Measurements from ENCODE around the gene PLRG1.
A peak's percentile ranks its signal among the peaks of the same experiment; 100 is the strongest.

The PLRG1 gene

GRCh38 chr4:154516318-154517029, 33.7 kb downstream of the PLRG1 start:
- no peak for DNase-seq

GRCh38 chr4:154511981-154512380, 38.2 kb downstream of the PLRG1 start:
- DNase-seq = no peak

- no peak for DNase-seq
These were observed 38.7 kb downstream of the PLRG1 start for GRCh38 chr4:154511548-154511947.

- no peak for DNase-seq
These were observed 43.0 kb downstream of the PLRG1 start for GRCh38 chr4:154507156-154507555.

- peak; percentile 14 for DNase-seq
These were observed 43.9 kb downstream of the PLRG1 start for GRCh38 chr4:154506253-154506652.

GRCh38 chr4:154503598-154503997, 46.6 kb downstream of the PLRG1 start:
- DNase-seq = no peak

GRCh38 chr4:154502111-154502510, 48.1 kb downstream of the PLRG1 start:
- DNase-seq = no peak

- no peak for DNase-seq
These were observed 52.3 kb downstream of the PLRG1 start for GRCh38 chr4:154497889-154498288.

- DNase-seq = no peak
These were observed 54.3 kb downstream of the PLRG1 start for GRCh38 chr4:154495867-154496266.

GRCh38 chr4:154492288-154492687, 57.9 kb downstream of the PLRG1 start:
- no peak for DNase-seq

- peak; percentile 47 for DNase-seq
These were observed 58.6 kb downstream of the PLRG1 start, which contains the start of gene DCHS2 for GRCh38 chr4:154491341-154492271. Gene DCHS2, minus strand, starts transcription at chr4:154491799. Its CDS starts 444 bp downstream, at chr4:154491355.

- no peak for DNase-seq
These were observed 59.4 kb downstream of the PLRG1 start for GRCh38 chr4:154490583-154491340.

GRCh38 chr4:154490234-154490582, 60.0 kb downstream of the PLRG1 start:
- no peak for DNase-seq

GRCh38 chr4:154489558-154490233, 60.5 kb downstream of the PLRG1 start:
- DNase-seq = no peak

- DNase-seq = no peak
These were observed 63.1 kb downstream of the PLRG1 start for GRCh38 chr4:154487145-154487544.

- no peak for DNase-seq
These were observed 65.0 kb downstream of the PLRG1 start for GRCh38 chr4:154485127-154485773.

All from COR-L47 (cell line).